HG03457 (cell line): ENCODE results near the gene SLC16A12.

Source experiments
- ATAC-seq: cut with Tn5 transposase; IDR thresholded peaks from one replicate; pipeline ENCODE4 v1.9.1; 2021; ENCODE audit warnings: moderate number of reproducible peaks; ENCODE audit not compliant: unreplicated experiment

The SLC16A12 gene

GRCh38 chr10:89516149-89516832, 19.1 kb downstream of the SLC16A12 start:
- no peak for ATAC-seq

GRCh38 chr10:89515031-89515841, 20.2 kb downstream of the SLC16A12 start:
- no peak for ATAC-seq

- ATAC-seq = no peak
These were observed 22.2 kb downstream of the SLC16A12 start for GRCh38 chr10:89513206-89513605.

- ATAC-seq = no peak
These were observed 29.6 kb downstream of the SLC16A12 start for GRCh38 chr10:89505640-89506275.

- no peak for ATAC-seq
These were observed 30.7 kb downstream of the SLC16A12 start for GRCh38 chr10:89504691-89505090.

GRCh38 chr10:89503652-89504370, 31.6 kb downstream of the SLC16A12 start:
- ATAC-seq = no peak

- ATAC-seq = no peak
These were observed 32.2 kb downstream of the SLC16A12 start for GRCh38 chr10:89503151-89503550.

GRCh38 chr10:89502549-89502948, 32.8 kb downstream of the SLC16A12 start:
- no peak for ATAC-seq

- no peak for ATAC-seq
These were observed 40.8 kb downstream of the SLC16A12 start for GRCh38 chr10:89494575-89494974.

- no peak for ATAC-seq
These were observed 41.3 kb downstream of the SLC16A12 start for GRCh38 chr10:89494068-89494467.

GRCh38 chr10:89491932-89492331, 43.5 kb downstream of the SLC16A12 start:
- no peak for ATAC-seq

- ATAC-seq = no peak
These were observed 44.6 kb downstream of the SLC16A12 start for GRCh38 chr10:89490596-89491335.

GRCh38 chr10:89482256-89482655, 53.1 kb downstream of the SLC16A12 start:
- ATAC-seq = no peak

GRCh38 chr10:89481662-89482061, 53.7 kb downstream of the SLC16A12 start:
- ATAC-seq = no peak

GRCh38 chr10:89479771-89480446, 55.5 kb downstream of the SLC16A12 start:
- ATAC-seq = no peak

- no peak for ATAC-seq
These were observed 56.4 kb downstream of the SLC16A12 start for GRCh38 chr10:89478739-89479654.

- ATAC-seq = no peak
These were observed 57.2 kb downstream of the SLC16A12 start for GRCh38 chr10:89478085-89478738.

GRCh38 chr10:89476150-89476549, 59.2 kb downstream of the SLC16A12 start:
- ATAC-seq = no peak
